GM19099 (cell line): ENCODE results near the gene IZUMO1.

Source experiments
- POLR2A ChIP-seq: IDR thresholded peaks from 3 replicates; pipeline ENCODE4 v1.6.1; 2011; ENCODE audit warnings: low read depth; ENCODE audit not compliant: insufficient read length; ENCODE audit errors: extremely low read depth

IZUMO1 gene

DNA sequence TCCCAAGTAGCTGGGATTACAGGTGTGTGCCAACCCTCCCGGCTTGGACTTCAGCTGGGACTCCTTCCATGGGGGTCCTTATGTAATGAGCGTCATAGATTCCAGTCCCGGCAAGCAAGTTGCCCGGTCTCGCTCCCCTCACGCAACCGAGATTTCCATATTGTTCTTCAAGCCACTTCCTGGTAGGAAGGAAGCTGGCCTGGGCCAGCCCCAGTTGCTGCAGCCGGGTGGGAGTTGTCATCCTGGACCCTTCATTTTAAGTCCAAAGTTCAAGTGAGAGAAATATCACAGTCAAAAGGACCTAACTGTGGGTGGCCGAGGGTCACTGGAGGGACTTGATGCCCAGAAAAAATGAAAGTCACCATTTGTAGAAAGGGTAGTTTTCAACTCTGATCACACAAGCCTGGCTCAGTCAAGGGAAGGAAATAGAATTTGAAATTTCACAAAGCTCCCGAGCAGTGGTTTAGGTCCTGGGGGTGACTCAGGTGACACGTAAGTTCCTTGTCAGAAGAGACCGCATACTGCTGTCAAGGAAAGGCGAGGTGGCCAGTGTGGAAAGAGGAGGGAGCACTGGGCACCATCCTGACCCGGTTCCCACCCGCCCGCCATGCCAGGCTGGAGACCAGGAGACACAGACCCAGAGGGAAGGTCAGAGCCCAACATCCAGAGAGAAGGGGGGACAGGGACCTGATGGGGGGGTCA, 13.9 kb upstream of the IZUMO1 start:
- TF ChIP-seq POLR2A: no peak

DNA sequence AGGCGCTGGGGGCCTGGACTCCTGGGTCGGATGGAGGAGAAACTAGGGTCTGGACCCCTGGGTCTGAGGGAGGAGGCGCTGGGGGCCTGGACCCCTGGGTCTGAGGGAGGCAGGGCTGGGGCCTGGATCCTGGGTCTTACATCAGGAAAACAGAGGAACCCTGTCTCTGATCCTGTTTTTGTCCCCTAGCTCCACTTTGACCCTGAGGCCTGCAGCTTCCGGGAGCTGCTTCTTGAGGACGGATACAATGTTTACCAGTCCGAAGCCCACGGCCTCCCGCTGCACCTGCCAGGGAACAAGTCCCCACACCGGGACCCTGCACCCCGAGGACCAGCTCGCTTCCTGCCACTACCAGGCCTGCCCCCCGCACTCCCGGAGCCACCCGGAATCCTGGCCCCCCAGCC, 11.0 kb upstream of the IZUMO1 start:
- TF ChIP-seq POLR2A: no peak

DNA sequence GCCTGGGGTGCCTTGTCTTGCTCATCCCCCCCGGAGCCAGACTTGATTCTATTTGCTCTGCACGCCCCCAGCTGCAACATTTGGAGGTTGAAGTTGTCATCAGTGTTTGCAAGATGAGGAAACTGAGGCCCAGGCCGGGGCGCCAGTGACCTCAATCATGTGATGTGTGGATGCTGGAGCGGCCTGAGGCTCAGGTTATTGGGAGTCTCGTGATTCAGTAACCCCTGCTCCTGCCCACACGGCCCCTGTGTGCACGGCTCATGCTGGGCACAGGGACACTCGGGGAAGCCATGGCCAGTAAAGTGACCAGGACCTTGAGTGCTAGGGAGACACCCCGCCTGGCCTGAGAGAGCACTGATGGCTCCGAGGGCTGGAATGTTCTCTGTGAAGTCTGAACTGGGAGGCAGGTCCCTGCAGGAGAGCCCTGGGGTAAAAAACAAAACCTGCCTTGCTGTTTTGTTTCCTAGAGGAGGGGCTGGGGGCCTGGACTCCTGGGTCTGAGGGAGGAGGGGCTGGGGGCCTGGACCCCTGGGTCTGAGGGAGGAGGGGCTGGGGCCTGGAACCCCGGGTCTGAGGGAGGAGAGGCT, 10.5 kb upstream of the IZUMO1 start:
- no peak for TF ChIP-seq POLR2A

DNA sequence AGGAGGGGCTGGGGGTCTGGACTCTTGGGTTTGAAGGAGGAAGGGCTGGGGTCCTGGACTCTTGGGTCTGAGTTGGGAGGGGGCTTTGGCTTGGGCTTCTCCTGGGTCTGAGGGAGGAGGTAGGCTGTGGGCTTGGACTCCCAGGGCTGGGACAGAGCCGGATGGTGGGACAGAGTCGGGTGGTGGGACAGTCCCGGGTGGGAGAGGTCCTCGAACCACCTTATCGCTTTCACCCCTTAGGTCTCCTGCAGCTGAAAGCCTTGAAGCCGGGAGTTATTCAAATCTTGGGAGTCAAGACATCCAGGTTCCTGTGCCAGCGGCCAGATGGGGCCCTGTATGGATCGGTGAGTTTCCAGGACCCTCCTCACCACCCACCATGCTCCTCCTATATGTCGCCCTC, 10.0 kb upstream of the IZUMO1 start:
- no peak for TF ChIP-seq POLR2A

DNA sequence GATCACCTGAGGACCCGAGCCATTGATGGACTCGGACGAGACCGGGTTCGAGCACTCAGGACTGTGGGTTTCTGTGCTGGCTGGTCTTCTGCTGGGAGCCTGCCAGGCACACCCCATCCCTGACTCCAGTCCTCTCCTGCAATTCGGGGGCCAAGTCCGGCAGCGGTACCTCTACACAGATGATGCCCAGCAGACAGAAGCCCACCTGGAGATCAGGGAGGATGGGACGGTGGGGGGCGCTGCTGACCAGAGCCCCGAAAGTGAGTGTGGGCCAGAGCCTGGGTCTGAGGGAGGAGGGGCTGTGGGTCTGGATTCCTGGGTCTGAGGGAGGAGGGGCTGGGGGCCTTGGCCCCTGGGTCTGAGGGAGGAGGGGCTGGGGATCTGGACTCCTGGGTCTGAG, 9.5 kb upstream of the IZUMO1 start:
- no peak for TF ChIP-seq POLR2A

DNA sequence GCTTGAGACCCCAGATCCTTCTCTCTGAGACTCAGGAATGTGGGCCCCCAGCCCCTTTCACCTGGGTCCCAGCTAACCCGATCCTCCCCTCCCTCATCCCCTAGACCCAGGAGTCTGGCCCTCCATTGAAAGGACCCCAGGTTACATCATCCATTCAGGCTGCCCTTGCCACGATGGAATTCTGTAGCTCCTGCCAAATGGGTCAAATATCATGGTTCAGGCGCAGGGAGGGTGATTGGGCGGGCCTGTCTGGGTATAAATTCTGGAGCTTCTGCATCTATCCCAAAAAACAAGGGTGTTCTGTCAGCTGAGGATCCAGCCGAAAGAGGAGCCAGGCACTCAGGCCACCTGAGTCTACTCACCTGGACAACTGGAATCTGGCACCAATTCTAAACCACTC, 9.1 kb upstream of the IZUMO1 start:
- no peak for TF ChIP-seq POLR2A

DNA sequence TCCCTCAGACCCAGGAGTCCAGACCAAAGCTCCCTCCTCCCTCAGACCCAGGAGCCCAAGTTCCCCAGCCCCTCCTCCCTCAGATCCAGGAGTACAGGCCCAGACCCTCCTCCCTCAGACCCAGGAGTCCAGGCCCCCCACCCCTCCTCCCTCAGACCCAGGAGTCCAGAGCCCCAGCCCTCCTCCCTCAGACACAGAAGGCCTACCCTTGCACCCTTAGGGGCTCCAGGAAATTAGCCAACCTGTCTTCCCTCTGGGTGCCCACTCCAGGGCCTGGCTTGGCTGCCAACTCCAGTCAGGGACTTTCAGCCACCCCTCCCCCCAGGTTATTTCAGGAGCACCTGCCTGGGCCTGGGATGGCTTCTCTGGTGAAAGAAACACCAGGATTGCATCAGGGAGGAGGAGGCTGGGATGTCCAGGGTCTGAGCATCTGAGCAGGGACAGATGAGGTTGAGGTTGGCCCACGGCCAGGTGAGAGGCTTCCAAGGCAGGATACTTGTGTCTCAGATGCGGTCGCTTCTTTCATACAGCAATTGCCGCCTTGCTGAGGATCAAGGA, 8.5 kb upstream of the IZUMO1 start, which contains the start of gene FGF21:
TSS of gene FGF21 (plus strand) at position 441 of the 558 bp plus-strand sequence. CDS start 713 bp downstream, outside the sequence.
- TF ChIP-seq POLR2A: no peak

DNA sequence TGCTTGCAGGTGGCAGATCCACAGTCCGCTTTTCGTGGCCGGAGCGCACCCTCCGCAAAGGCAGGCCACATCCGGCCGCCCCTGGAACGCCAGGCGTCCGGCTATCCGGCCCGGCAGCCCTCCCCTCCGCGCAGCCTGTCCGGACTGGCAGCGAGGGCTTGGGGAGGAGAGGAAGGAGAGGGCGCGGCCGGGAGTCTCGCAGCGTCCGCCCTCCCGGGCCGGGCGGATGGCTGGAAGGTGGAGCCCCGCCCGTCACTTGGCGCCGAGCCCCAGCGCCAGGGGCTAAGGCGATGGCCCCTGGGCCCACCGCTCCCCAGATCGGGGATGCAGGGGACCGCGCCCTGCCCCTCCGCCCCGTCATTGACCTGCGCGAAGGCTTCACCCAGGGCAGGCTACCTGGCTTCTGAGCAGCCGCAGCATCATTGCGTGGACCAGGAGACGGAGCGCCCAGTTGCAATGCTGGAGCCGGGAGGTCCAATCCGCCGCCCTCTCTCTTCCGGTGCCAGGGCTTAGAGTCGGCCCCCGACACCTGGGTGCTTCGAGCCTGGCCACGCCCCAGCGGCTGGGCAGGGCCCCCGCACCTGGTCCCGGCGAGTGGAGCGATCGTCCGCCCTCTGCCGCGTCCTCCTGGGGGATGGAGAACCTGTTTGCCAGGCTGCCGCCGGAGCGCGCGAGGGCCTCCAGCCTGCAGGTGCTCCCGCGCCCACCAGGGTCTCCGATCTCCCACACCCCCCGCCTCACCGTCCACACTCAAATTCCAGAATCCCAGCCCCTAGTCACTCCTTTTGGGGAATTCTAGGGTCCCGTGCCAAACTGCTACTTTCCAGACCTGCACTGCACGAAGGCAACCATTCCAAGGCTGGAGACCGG, 6.0 kb upstream of the IZUMO1 start, which contains the start of gene FUT1:
TSS of gene FUT1 (minus strand) at position 146 of the 870 bp plus-strand sequence. CDS start 1,360 bp downstream, outside the sequence.
- peak; percentile 20 for TF ChIP-seq POLR2A

DNA sequence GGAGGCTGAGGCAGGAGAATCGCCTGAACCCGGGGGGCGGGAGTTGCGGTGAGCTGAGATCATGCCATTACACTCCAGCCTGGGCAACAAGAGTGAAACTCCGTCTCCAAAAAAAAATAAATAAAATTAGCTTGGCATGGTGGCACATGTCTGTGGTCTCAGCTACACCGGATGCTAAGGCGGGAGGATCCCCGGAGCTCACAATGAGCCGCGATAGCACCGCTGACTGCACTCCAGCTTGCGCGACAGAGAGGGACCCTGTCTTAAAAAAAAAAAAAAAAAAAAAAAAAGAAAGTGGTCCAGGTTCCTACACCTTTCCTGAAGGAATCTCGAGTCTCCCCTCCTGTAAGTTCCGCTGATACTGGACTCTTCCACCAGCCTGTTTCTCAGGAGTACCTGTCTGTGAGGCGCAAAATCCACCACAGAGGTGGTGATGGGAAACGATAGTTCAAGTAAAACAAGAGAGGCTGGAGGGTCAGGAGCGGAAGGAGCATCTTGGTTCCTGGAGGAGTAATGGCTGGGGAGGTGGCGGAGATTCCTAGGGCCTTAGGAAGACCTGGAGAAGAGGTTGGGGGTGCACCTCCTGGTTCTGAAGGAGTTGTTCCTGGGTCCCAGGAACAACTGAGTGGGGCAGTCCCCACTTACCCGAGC, 5.3 kb upstream of the IZUMO1 start:
- TF ChIP-seq POLR2A: no peak

DNA sequence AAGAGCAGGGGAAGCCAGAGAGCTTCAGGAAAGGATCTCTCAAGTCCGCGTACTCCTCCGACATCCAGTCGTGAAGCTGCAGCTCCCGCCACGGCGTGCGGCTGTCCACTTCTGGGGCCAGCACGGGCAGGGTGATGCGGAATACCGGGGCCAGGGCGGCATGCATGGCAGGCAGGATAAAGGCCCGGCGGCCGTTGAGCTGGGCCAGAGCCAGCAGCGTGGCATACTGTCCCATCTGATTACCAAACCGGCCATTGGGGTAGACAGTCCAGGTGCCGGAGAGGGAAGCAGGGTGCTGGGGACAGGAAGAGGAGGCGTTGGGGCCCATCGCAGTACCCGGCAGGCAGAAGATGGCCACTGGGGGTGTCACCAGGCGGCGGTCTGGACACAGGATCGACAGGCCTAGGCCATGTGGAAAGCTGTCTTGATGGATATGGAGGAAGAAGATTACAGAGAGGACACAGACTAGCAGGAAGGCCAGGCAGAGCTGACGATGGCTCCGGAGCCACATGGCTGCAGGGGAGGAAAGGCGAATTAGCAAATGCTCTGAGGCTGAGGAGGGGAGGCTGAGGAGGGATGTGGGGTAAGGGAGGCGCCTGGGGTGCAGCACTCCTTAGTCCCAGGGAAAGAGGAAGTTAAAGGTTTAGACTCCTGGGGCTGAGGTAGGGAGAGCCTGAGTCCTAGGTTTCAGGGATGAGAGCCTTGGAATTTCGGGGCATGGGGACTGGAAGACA, 4.2 kb upstream of the IZUMO1 start:
- TF ChIP-seq POLR2A: no peak

DNA sequence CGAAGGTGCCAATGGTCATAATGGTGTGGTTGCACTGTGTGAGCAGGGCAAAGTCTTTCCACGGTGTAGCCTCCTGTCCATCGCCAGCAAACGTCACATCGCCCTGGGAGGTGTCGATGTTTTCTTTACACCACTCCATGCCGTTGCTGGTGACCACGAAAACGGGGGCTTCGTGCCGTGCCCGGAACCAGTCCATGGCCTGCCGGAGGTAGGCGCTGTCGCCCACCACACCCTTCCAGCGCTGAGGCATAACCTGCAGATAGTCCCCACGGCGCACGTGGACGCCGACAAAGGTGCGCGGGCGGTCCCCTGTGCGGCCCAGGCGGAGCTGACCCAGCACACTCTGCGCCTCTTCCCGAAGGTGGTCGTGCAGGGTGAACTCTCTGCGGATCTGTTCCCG, 3.6 kb upstream of the IZUMO1 start:
- TF ChIP-seq POLR2A: no peak

DNA sequence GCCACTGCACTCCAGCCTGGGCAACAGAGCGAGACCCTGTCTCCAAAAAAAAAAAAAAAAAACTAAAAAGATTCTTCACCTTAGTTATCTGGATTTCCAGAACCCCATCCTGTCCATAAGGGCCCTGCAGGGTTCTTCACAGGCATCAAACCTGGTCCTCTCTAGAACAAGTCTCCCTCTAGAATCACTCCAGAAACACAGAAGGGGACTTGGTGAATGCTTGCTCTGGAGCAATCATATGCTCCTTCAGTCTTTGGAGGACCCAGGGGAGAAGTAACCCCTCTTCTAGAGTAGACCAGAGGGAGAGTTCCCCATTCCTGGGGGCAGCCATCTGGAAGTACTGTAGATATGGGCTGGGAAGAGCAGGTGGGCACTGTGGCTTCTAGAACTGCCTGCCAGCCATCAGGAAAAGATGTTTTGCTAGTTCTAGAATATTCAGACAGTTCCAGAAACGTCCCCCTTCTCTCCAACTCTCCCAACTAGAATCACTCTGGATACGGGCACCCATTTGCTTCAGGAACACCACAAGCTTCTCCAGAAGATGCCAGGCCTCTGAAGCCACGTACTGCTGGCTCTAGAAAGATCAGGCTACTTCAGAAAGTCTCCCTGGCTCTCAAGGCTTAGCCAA, 3.0 kb upstream of the IZUMO1 start:
- TF ChIP-seq POLR2A: no peak

DNA sequence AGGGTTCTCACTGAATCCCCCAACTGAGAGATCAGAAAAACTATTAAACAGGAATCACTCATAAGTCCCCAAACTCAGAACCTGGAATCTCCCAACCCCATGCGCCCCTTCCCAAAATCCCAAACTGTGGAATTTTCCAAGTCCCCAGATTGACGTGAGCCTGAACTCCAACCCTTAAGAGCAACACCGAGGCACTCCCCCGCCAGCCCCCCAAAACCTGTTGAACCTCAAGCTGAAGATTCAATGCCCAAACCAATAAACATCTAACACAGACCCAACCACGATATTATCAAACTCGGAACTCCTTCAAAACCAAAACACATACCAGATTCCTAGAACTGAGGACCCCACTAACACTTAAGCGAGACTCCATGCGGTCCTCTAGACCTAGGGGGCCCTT, 599 bp downstream of the IZUMO1 start:
- no peak for TF ChIP-seq POLR2A
